AG04449 (cell line): ENCODE measurements around the gene DDX31.

Experiments used
- CTCF ChIA-PET: fragments of 350-600 bp; formaldehyde crosslinking; extraction: SDS; loops from one replicate; lab custom pipeline; 2021; ENCODE audit warnings: antibody characterized with exemption; lab: Yijun Ruan, JAX
- POLR2A ChIA-PET: fragments of 400-600, 350-600 bp; formaldehyde crosslinking; extraction: SDS; loops from one replicate; lab custom pipeline; 2020; ENCODE audit warnings: antibody characterized with exemption, inconsistent platforms; lab: Yijun Ruan, JAX
- DNase-seq: peaks from one replicate; pipeline ENCODE4 v3.0.0-alpha.2; 2010; ENCODE audit warnings: low read depth, low spot score
- H3K4me3 ChIP-seq: 2 replicates; pipeline ENCODE4 v1.5.1; 2011; ENCODE audit warnings: low read depth, mild to moderate bottlenecking, control low read depth, low read length
- TF ChIP-seq, protein P1 (sequence below): IDR thresholded peaks from one replicate; pipeline ENCODE4 v1.5.1; 2011; ENCODE audit warnings: mild to moderate bottlenecking, moderate library complexity, low read length, control low read depth, inconsistent platforms; ENCODE audit not compliant: insufficient read depth; ENCODE audit errors: missing control alignments

Gene DDX31

DNA sequence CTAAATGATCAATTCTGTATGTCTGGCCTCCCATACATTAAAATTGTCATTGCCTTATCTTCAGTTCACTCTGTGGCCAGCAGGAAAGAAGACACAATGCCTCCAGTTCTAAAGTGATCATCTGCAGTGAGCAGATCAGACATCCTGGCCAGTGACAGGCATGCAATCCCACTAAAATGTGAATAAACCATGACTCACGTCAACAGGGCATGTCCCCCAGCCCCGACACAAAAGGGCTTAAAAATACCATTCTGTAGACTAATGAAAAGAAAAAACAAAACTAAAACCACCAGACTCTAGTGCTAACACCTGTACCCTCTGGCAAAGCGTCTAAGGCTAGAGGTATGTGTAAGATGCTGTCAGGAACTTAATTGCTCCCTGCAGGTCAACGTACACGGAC lies 38.5 kb downstream of the DDX31 start:
- TF ChIP-seq, protein P1, sequence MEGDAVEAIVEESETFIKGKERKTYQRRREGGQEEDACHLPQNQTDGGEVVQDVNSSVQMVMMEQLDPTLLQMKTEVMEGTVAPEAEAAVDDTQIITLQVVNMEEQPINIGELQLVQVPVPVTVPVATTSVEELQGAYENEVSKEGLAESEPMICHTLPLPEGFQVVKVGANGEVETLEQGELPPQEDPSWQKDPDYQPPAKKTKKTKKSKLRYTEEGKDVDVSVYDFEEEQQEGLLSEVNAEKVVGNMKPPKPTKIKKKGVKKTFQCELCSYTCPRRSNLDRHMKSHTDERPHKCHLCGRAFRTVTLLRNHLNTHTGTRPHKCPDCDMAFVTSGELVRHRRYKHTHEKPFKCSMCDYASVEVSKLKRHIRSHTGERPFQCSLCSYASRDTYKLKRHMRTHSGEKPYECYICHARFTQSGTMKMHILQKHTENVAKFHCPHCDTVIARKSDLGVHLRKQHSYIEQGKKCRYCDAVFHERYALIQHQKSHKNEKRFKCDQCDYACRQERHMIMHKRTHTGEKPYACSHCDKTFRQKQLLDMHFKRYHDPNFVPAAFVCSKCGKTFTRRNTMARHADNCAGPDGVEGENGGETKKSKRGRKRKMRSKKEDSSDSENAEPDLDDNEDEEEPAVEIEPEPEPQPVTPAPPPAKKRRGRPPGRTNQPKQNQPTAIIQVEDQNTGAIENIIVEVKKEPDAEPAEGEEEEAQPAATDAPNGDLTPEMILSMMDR: peak; percentile 6
- ChIA-PET CTCF (interaction anchor here (0.7 kb wide), 1 partner anchor 16 kb away, joined by 3 read pairs; no protein-coding TSS in a partner anchor), POLR2A (no interaction called here)
- H3K4me3 ChIP-seq: no peak overlapping the region
- no peak for DNase-seq

DNA sequence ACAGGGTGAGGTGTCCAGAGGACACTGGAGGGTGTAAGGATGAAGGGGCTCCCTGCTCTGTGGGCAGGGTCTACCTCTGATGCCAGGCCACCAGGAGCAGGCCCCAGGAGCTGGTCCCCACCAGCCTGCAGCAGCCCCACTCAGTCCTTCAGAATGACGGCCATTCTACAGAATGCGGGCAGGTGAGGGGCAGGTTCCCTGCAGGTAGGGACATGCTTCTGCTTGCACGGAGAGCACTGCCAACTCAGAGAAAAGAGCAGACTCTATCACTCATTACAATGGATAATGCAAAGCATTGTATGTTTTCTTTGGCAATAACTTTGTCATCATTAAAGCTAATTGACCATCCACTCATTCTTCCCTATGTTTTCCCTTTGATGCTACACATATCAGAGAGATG lies 39.0 kb downstream of the DDX31 start:
- no peak overlapping the region for H3K4me3 ChIP-seq
- DNase-seq: no peak
- POLR2A ChIA-PET: no interaction called here
- TF ChIP-seq, protein P1: no peak
- CTCF ChIA-PET: interaction anchor here (0.7 kb wide), 1 partner anchor 17 kb away, joined by 3 read pairs; no protein-coding TSS in a partner anchor

DNA sequence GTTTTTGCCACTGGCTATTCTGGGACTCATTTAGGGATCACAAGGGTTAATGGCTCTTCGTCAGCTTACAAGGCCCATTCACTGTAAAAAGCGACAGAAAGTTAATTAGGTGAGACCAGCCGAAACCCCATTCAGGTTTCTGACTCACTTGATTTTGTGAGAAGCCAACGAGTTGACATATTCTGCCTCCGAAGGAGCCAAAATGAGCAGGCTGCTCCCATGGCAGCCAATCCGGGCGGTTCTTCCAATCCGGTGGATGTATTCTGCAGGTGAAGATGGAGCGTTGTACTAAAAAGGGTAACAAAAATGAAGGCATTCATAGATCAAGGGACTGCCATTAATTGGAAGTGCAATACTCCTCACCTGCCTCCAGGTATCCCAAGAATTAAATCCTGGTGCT lies 39.7 kb downstream of the DDX31 start:
- H3K4me3 ChIP-seq: no peak overlapping the region
- TF ChIP-seq, protein P1: no peak
- CTCF ChIA-PET: no interaction called here
- POLR2A ChIA-PET: no interaction called here
- DNase-seq: no peak

DNA sequence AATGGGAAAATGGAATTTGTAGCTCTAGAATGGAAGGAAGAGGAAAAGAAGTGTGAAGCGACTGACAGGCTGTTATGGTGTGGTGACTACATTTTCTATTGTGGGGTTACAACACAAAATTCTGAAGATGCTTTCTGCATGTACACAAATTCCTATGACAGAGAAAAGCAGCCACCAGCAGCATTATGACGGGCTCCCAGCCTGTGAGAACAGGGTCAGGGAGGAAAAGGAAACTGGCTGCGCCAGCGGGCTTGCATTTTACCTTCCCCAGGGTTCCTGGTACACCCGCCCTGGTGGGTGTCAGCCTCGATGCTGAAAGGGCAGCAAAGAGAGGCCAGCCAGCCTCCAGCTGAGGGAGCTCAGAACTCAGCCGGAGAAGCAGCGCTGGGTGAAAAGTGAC lies 41.0 kb downstream of the DDX31 start:
- CTCF ChIA-PET: interaction anchor here (1.0 kb wide), 1 partner anchor 17 kb away, joined by 3 read pairs; no protein-coding TSS in a partner anchor
- H3K4me3 ChIP-seq: no peak overlapping the region
- no peak for DNase-seq

DNA sequence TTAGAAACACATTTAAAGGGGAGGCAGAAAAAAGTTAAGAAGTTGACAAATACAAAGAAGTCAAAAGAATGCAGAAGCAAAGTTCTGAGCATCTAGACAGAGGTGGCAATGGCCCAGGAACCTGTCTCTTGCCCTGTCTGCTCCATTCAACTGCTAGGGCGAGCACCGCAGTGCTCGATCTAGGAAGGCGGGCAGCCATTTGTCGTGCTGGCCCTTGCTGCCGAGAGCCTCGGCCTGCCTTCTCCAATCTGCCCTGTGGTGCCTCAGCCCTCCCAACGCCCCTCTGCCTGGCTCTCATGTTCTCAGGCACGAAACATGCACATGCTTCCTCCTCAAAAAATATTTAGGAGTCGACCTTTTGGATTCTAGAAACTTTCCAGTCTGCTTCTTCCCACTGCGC lies 42.2 kb downstream of the DDX31 start:
- H3K4me3 ChIP-seq: no peak overlapping the region
- POLR2A ChIA-PET: no interaction called here
- CTCF ChIA-PET: no interaction called here

More for the DNA sequence above, 41.0 kb downstream of the DDX31 start:
- POLR2A ChIA-PET: no interaction called here
- TF ChIP-seq, protein P1: no peak

DNA sequence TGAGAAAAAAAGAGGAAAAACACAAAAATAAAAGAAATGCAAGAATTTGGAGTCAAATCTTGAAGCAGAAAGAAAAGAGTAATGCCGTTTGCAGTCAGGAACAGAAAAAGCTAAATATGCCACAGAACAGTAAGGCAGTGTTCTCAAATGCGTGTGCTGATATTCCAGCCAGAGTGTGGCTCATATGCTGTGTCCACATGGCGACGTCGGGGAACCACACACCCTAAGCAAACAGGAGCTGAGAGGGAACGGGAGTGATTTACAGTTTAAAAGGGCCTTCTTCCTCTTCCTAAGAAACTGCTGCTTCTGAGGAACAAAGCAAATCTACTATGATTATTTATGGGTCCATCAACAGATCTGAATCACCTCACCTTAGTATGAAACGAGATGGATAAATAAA lies 42.7 kb downstream of the DDX31 start:
- no peak for DNase-seq
- ChIA-PET POLR2A (no interaction called here), CTCF (no interaction called here)
- no peak overlapping the region for H3K4me3 ChIP-seq
- TF ChIP-seq, protein P1: no peak

More for the DNA sequence above, 42.2 kb downstream of the DDX31 start:
- TF ChIP-seq, protein P1: no peak
- DNase-seq: no peak
